Stimulated activated CD8-positive, alpha-beta memory T cell treated with anti-CD3 and anti-CD28 coated beads, Interleukin-15, amount 100 ng/mL, for 48 hours (primary cell): ENCODE measurements around the gene TNKS2.

Experiments
- DNase-seq, 2 donors: peaks; one replicate each; pipeline ENCODE4 v3.0.0-alpha.2; 2020; ENCODE audit warnings: low read depth in 2 of 2

Gene TNKS2

DNA sequence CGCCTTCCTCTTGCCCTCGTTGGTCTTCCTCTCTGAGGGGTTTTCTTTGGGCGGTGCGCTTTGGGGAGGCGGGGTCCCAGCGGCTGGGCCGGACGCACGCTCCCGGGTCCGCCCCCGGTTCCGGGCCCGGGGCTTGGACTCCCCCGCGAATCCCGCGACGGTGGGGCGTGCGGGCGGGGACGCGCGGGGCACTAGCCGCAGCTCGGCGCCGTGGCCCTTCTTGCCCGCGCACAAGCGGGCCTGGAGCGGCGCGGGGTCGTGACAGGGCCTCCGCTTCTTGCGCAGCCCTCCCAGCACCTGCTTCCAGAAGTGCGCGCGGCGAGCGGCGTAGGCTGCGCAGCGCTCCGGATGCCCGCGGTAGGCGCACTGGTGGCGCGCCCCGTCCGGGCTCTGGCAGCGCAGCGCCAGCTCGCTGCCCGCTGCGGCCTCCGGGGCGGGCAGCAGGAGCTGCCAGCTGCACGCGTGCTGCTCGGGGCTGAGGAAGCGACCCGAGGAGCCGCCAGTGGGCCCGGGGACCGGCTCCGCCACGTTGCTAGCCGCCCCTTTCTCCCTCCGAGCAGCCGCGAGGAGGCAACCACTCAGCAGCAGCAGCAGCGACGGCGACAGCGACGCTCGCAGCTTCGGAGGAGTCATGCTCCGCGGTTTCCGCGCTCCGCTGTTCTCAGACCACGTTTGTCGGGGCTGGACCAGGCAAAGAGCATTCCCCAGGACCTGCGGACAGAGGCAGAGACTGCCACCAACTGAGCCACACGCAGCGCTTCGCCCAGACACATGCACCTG, 110.3 kb downstream of the TNKS2 start:
- DNase-seq = peak; percentile 61

DNA sequence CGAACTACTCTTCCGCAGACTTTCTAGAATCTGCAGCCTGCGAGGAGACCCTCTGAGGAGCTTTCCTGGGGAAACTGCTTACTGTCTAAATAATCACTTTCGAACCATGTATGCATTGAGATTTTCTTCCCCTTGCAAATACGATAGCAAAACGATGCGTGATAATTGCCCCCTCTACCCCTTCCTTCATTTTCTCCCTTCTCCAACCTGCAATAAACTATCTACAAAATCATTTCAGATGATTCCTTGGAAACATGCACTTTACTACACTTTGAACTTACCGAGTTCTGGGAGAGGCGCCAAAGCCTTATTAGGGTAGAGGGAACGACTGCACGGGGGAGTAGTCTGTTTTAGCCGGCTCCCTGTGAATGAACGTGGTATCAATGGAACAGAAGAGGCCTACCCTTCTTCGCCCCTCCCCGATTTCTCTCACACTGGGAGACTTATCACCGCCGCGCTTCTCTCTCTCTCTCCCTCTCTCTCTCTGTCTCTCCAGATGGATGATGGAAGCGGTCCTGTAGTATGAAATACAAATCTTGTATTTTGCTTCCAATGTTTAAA, 111.0 kb downstream of the TNKS2 start, which contains the start of gene FGFBP3:
Gene FGFBP3 (minus strand): TSS at position 370 of the 561 bp plus-strand sequence. CDS start 517 bp downstream, outside the sequence.
- DNase-seq = no peak

DNA sequence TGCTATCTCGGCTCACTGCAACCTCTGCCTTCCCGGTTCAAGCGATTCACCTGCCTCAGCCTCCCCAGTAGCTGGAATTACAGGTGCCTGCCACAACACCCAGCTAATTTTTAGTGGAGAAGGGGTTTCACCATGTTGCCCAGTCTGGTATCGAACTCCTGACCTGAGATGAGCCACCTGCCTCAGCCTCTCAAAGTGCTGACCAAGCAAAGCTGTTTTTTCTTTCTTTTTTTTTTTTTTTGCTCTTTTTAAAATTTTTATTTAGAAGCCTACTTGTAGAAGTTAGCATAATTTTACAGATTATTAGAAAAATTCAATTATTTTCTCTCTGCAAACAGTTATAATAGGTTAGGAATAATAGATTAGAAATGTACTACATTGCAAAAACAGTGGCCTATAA, 112.2 kb downstream of the TNKS2 start:
- DNase-seq = no peak
